Mucosa of stomach (tissue), 1 donor: ENCODE results near the gene SHF.

Experiments
- H3K27me3 ChIP-seq: one replicate; pipeline ENCODE4 v1.7.0; 2013; ENCODE audit warnings: mild to moderate bottlenecking, low read length; ENCODE audit not compliant: control insufficient read depth, insufficient read depth
- H3K36me3 ChIP-seq: one replicate; pipeline ENCODE4 v1.7.0; 2013; ENCODE audit warnings: low read length; ENCODE audit not compliant: control insufficient read depth, insufficient read depth
- H3K4me1 ChIP-seq: one replicate; pipeline ENCODE4 v1.7.0; 2013; ENCODE audit warnings: mild to moderate bottlenecking, low read length; ENCODE audit not compliant: control insufficient read depth, insufficient read depth
- H3K4me3 ChIP-seq: one replicate; pipeline ENCODE4 v1.7.0; 2013; ENCODE audit warnings: low read length
- H3K9ac ChIP-seq: one replicate; pipeline ENCODE4 v1.7.0; 2013; ENCODE audit warnings: mild to moderate bottlenecking, low read length, moderate library complexity
- H3K9me3 ChIP-seq: one replicate; pipeline ENCODE4 v1.7.0; 2013; ENCODE audit warnings: mild to moderate bottlenecking, low read length, moderate library complexity; ENCODE audit not compliant: control insufficient read depth
- donor health status: Pancreatic carcinoma.

SHF gene

DNA sequence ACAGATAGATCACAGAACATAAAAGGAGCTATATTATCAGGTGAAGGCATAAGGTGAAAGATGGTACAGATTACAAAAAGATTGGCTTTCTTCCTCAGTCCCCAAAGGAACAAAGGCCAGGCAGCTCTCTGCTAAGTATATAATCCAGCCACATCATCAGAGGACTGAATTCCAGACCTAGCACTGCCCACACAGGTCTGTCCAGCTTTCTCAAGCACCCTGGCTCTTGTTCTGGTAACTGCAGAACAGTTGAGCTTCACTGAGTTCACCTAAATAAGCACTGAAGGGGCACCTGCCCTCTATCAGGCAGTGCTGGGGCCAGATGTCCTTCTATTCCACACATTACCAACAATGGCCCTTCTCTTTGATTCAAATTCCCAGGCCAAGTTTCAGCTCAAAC, 64.4 kb downstream of the SHF start:
- Histone ChIP-seq H3K36me3 (no peaks in the 10 kb centered on the region), H3K9ac (no peak overlapping the region), H3K27me3 (peaks cover 10% of the 10 kb centered on the region), H3K9me3 (no peaks in the 10 kb centered on the region), H3K4me3 (no peak overlapping the region), H3K4me1 (peaks cover 15% of the 10 kb centered on the region)

- no peaks in the 10 kb centered on the region for H3K9me3 ChIP-seq
- H3K36me3 ChIP-seq = no peaks in the 10 kb centered on the region
- peaks cover 16% of the 10 kb centered on the region for H3K4me1 ChIP-seq
- H3K9ac ChIP-seq = no peak overlapping the region
- peaks cover 6% of the 10 kb centered on the region for H3K27me3 ChIP-seq
- H3K4me3 ChIP-seq = no peak overlapping the region
Measured at GRCh38 chr15:45122719-45123118, 65.0 kb downstream of the SHF start.

- no peak overlapping the region for H3K4me3 ChIP-seq
- no peak overlapping the region for H3K9ac ChIP-seq
- H3K36me3 ChIP-seq = no peaks in the 10 kb centered on the region
- H3K9me3 ChIP-seq = no peaks in the 10 kb centered on the region
- peaks cover 25% of the 10 kb centered on the region for H3K4me1 ChIP-seq
- H3K27me3 ChIP-seq = peaks cover 11% of the 10 kb centered on the region
Measured at GRCh38 chr15:45121706-45122417, 65.9 kb downstream of the SHF start.

DNA sequence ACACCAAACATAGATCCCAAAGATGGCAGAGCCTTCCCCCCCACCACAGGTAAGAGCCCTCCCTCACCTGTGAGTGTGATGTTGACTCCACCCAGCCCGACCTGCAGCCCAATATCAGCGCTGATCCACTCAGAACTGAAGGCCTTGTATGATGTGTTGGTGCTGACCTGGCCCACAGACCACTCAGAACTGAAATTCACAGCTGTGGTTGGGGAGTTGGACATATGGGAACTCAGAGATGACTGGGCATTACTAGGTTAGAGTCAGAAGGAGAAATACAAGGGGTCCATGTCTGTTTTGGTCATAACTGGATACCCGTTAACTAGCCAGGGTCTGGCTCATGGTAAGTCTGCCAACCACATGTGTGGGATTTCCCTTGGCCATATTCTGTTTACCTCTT, 66.7 kb downstream of the SHF start:
- Histone ChIP-seq H3K36me3 (no peaks in the 10 kb centered on the region), H3K4me1 (peaks cover 33% of the 10 kb centered on the region), H3K9ac (no peak overlapping the region), H3K27me3 (peaks cover 20% of the 10 kb centered on the region), H3K4me3 (no peak overlapping the region), H3K9me3 (no peaks in the 10 kb centered on the region)

DNA sequence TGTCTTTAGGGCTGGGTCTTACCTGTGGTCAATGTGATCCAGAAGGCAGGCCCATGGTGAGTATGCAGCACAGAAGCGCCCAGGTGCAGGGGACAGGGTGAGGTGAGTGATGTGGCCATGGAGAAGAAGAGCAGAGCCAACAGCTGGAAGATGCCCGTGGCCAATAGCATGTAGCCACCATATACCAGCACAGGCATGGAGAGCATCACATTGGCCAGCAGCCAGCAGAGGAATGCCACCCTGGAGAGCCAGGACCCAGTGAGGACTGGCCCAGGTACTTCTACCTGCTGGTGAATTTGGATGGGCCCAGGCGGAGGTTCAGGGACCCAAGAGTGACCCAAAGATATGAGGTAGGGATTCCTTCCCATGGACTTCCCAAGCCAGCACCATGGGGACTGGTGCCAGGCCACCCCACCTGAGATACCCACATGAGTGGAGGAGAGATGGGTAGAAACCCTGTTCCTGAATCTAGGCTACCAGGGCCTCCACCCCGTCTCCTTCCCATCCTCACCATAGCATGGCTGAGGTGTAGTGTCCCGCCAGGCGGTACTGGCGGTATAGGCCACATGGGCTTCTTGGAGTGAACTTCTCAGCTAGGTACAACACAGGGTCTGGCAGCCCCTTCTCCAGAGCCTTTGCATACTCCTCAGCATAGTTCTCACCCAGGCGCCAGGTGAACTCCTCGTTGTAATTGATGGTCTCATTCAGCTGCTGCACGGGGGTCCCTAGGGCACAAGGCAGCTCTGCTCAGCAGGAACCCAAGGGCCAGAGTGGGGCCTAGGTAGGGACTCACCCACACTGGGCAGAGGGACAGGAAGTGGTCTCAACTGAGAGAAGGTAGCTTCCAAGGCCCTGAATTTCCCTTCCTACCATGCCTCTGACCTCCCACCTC, 67.4 kb downstream of the SHF start:
- Histone ChIP-seq H3K9ac (no peak overlapping the region), H3K4me1 (peaks cover 33% of the 10 kb centered on the region), H3K4me3 (no peak overlapping the region), H3K27me3 (peaks cover 26% of the 10 kb centered on the region), H3K36me3 (no peaks in the 10 kb centered on the region), H3K9me3 (no peaks in the 10 kb centered on the region)

GRCh38 chr15:45118996-45119395, 68.8 kb downstream of the SHF start:
- Histone ChIP-seq H3K36me3 (no peaks in the 10 kb centered on the region), H3K4me3 (no peak overlapping the region)

GRCh38 chr15:45118131-45118588, 69.6 kb downstream of the SHF start:
- H3K9me3 ChIP-seq = no peaks in the 10 kb centered on the region
- H3K27me3 ChIP-seq = peaks cover 48% of the 10 kb centered on the region
- H3K9ac ChIP-seq = no peak overlapping the region
- no peaks in the 10 kb centered on the region for H3K36me3 ChIP-seq
- peaks cover 50% of the 10 kb centered on the region for H3K4me1 ChIP-seq
- H3K4me3 ChIP-seq = no peak overlapping the region

More at GRCh38 chr15:45118996-45119395, 68.8 kb downstream of the SHF start:
- H3K27me3 ChIP-seq = peaks cover 40% of the 10 kb centered on the region
- no peak overlapping the region for H3K9ac ChIP-seq
- H3K9me3 ChIP-seq = no peaks in the 10 kb centered on the region
- peaks cover 41% of the 10 kb centered on the region for H3K4me1 ChIP-seq

DNA sequence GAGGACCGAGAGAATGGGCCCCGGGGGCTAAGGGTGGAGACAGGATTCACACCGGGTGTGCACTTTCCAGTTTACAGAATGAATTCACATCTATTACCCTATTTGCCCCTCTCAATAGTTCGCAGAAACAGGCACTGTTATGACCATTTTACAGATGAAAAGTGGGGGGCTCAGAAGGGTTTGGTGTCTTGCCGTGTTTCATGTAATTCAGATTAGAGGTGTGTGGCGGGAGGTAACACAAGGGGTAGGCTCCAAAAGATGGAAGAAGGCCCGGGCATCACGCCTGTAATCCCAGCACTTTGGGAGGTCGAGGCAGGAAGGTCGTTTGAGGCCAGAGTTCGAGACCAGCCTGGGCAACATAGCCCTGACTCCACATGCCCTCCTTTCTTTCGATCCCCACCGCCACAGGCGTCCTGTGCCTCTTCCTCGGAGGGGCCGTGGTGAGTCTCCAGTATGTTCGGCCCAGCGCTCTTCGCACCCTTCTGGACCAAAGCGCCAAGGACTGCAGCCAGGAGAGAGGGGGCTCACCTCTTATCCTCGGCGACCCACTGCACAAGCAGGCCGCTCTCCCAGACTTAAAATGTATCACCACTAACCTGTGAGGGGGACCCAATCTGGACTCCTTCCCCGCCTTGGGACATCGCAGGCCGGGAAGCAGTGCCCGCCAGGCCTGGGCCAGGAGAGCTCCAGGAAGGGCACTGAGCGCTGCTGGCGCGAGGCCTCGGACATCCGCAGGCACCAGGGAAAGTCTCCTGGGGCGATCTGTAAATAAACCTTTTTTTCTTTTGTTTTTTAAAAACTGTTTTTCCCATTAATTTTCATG, 70.2 kb downstream of the SHF start:
- peaks cover 54% of the 10 kb centered on the region for H3K4me1 ChIP-seq
- H3K9me3 ChIP-seq = no peaks in the 10 kb centered on the region
- peaks cover 55% of the 10 kb centered on the region for H3K27me3 ChIP-seq
- no peak overlapping the region for H3K4me3 ChIP-seq
- no peak overlapping the region for H3K9ac ChIP-seq
- no peaks in the 10 kb centered on the region for H3K36me3 ChIP-seq
